ENCODE data around the gene RGS7.

Gene RGS7

DNA sequence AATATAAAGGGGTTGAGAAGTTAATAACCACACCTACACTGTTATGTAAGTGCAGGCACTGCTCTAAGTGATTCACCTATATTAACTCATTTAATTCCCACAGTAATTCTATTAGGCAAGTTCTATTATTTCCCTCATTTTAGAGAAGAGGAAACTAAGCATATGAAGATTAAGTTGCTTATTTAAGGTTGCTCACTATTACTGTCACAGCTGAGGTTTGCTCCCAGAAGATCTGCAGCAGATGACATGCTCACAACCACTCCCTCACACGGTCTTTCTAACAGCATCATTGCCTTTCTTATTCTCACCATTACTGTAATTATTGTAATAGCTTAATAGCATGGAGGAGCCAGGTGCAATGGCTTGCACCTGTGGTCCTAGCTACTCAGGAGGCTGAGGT lies 548.6 kb downstream of the RGS7 start:
- no peak for DNase-seq (ENCODE audit: low read depth)
- no peak for TF ChIP-seq POLR2A (IDR thresholded peaks at IDR 0.05; ENCODE audit: extremely low read depth, insufficient read length)
- no peak for TF ChIP-seq MYC (IDR thresholded peaks at IDR 0.05; ENCODE audit: low read depth, low read length)
- TF ChIP-seq, protein P1, sequence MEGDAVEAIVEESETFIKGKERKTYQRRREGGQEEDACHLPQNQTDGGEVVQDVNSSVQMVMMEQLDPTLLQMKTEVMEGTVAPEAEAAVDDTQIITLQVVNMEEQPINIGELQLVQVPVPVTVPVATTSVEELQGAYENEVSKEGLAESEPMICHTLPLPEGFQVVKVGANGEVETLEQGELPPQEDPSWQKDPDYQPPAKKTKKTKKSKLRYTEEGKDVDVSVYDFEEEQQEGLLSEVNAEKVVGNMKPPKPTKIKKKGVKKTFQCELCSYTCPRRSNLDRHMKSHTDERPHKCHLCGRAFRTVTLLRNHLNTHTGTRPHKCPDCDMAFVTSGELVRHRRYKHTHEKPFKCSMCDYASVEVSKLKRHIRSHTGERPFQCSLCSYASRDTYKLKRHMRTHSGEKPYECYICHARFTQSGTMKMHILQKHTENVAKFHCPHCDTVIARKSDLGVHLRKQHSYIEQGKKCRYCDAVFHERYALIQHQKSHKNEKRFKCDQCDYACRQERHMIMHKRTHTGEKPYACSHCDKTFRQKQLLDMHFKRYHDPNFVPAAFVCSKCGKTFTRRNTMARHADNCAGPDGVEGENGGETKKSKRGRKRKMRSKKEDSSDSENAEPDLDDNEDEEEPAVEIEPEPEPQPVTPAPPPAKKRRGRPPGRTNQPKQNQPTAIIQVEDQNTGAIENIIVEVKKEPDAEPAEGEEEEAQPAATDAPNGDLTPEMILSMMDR (IDR thresholded peaks at IDR 0.05; ENCODE audit: low read depth, low read length): no peak
- TF ChIP-seq, protein P2, sequence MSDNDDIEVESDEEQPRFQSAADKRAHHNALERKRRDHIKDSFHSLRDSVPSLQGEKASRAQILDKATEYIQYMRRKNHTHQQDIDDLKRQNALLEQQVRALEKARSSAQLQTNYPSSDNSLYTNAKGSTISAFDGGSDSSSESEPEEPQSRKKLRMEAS (IDR thresholded peaks at IDR 0.05; ENCODE audit: low read depth, low read length): no peak

DNA sequence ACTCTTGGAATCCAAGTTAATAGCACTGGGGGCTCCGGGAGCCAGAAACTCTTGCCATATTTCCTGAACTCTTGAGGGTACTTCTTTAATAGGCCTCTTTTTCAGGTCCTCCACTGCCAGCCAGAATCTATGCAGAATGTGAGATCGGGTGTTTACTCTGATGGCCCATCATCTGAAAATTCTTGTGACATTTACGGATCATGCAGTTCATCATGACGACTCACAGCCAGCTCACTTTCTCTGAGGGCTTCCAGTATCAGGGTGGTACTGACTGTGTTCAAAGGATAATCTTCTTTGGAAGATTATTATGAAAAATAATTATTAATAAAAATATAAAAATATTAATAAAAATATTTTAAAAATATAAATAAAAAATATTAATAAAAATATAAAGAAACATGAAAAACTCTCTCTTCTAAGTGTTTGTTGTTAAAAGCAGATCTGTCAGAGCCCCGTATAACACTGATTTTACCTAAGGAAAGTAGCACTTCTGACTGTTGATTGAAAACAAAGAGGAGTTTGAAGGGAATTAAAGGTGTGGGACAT lies 550.7 kb downstream of the RGS7 start:
- no peak for TF ChIP-seq POLR2A (IDR thresholded peaks at IDR 0.05; ENCODE audit: extremely low read depth, insufficient read length)
- no peak for TF ChIP-seq MYC (IDR thresholded peaks at IDR 0.05; ENCODE audit: low read depth, low read length)
- TF ChIP-seq, protein P1 (IDR thresholded peaks at IDR 0.05; ENCODE audit: low read depth, low read length): no peak
- H3K4me3 ChIP-seq (ENCODE audit: low read depth, low read length): no peak overlapping the region
- no peak for DNase-seq (ENCODE audit: low read depth)

More for the DNA sequence above, 548.6 kb downstream of the RGS7 start:
- no peak overlapping the region for H3K4me3 ChIP-seq (ENCODE audit: low read depth, low read length)

DNA sequence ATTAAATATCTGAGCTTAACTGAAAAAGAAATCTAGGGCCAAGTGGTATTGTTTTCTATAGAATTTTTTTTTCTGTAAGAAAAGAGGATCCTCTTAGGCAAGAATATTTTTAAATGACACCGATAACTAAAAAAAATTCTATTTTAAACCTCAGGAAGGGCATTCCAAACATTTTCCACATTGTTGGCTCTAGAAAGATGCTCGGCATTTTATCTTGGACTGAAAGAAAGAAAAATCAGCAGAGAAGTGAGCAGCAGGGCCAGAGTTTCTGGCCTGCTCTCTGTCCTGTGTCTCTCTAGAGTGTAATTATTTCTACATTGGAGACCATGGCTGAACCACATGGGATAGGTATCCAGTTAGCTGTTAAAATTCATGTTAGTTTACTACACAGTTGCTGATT lies 552.5 kb downstream of the RGS7 start:
- TF ChIP-seq, protein P2 (IDR thresholded peaks at IDR 0.05; ENCODE audit: low read depth, low read length): no peak
- TF ChIP-seq MYC (IDR thresholded peaks at IDR 0.05; ENCODE audit: low read depth, low read length): no peak
- TF ChIP-seq POLR2A (IDR thresholded peaks at IDR 0.05; ENCODE audit: extremely low read depth, insufficient read length): no peak
- no peak for DNase-seq (ENCODE audit: low read depth)

DNA sequence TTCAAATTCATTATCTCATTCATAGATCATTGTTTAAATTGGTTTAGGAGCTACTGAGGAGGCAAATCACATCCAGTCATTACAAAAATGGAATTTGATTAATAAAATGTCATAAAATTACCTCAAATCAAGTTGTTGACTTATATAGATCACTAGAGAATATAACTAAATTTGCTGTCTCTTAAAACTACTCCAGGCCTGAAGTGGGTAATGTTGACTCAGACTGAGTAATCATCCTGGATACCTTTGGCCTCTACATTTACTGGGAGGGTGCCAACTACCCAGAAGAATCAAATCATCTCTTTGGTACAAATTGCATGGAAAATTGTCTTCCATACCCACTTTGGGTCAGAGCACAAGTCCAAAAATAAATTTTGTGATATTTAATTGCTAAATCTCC lies 553.9 kb downstream of the RGS7 start:
- H3K4me3 ChIP-seq (ENCODE audit: low read depth, low read length): no peak overlapping the region
- TF ChIP-seq, protein P1 (IDR thresholded peaks at IDR 0.05; ENCODE audit: low read depth, low read length): no peak
- TF ChIP-seq POLR2A (IDR thresholded peaks at IDR 0.05; ENCODE audit: extremely low read depth, insufficient read length): no peak
- TF ChIP-seq MYC (IDR thresholded peaks at IDR 0.05; ENCODE audit: low read depth, low read length): no peak
- TF ChIP-seq, protein P2 (IDR thresholded peaks at IDR 0.05; ENCODE audit: low read depth, low read length): no peak
- no peak for DNase-seq (ENCODE audit: low read depth)

More for the DNA sequence above, 552.5 kb downstream of the RGS7 start:
- no peak overlapping the region for H3K4me3 ChIP-seq (ENCODE audit: low read depth, low read length)

DNA sequence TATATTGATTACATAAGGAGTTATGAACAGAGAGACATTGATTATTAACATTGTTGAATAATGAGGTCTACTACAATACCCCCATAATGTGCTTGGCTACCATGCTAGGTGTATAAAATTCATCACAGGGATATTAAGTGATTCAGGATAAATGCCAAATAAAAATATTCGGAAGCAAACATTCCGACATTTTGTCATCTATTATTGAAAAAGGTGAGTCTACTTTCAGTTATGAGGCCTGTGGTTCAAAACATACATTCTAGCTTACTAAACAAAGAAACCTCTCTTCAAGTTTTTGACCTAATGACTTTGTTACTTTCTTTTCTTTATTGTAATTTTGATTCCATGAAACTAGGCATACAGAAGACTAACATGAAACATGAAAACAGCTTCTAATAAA lies 554.7 kb downstream of the RGS7 start:
- no peak for TF ChIP-seq MYC (IDR thresholded peaks at IDR 0.05; ENCODE audit: low read depth, low read length)
- TF ChIP-seq, protein P2 (IDR thresholded peaks at IDR 0.05; ENCODE audit: low read depth, low read length): no peak
- TF ChIP-seq POLR2A (IDR thresholded peaks at IDR 0.05; ENCODE audit: extremely low read depth, insufficient read length): no peak
- TF ChIP-seq, protein P1 (IDR thresholded peaks at IDR 0.05; ENCODE audit: low read depth, low read length): no peak
- DNase-seq (ENCODE audit: low read depth): no peak
- H3K4me3 ChIP-seq (ENCODE audit: low read depth, low read length): no peak overlapping the region

DNA sequence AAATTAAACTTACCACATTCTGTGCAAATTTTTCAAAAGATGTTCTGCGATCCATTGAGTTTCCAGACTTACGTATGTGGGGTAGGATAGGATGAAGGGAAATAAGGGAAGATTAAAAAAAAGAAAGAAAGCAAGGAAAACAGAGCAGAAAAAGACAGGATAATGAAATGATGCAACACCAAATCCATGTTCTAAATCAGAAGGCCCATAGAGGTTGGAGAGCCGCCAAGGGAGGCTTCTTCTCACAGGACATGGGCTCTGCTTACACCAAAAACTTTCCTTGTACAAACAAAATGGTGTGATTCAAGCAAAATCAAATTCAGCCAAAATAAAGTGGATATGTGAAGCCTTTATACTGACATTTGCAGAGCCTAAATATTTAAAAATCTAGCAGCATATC lies 555.6 kb downstream of the RGS7 start:
- H3K4me3 ChIP-seq (ENCODE audit: low read depth, low read length): no peak overlapping the region
- TF ChIP-seq MYC (IDR thresholded peaks at IDR 0.05; ENCODE audit: low read depth, low read length) (no peak), POLR2A (IDR thresholded peaks at IDR 0.05; ENCODE audit: extremely low read depth, insufficient read length) (no peak)
- TF ChIP-seq, protein P1 (IDR thresholded peaks at IDR 0.05; ENCODE audit: low read depth, low read length): no peak
- TF ChIP-seq, protein P2 (IDR thresholded peaks at IDR 0.05; ENCODE audit: low read depth, low read length): no peak
- no peak for DNase-seq (ENCODE audit: low read depth)
